Mucosa of descending colon (tissue), 3 donors: ENCODE measurements around the gene PLA2G4C. TPM values are rescaled to one million over a fixed set of nuclear protein-coding genes. Genes with fewer than 3 reads are reported as not detected.

Experiments used
- ATAC-seq: fragments of 200-7000 bp; cut with Tn5 transposase; one replicate; pipeline ENCODE4 v1.9.1; 2020; ENCODE audit warnings: mild to moderate bottlenecking, moderate library complexity
- DNase-seq, 3 donors: peaks; one replicate each; pipeline ENCODE4 v3.0.0-alpha.2; 2020
- H3K36me3 ChIP-seq: fragments of 200-600 bp; one replicate; pipeline ENCODE4 v1.8.0; 2021; ENCODE audit warnings: low read depth, mild to moderate bottlenecking
- H3K4me1 ChIP-seq: fragments of 200-600 bp; one replicate; pipeline ENCODE4 v1.8.0; 2021; ENCODE audit warnings: low read depth, mild to moderate bottlenecking
- H3K4me3 ChIP-seq: fragments of 200-600 bp; one replicate; pipeline ENCODE4 v1.8.0; 2021; ENCODE audit warnings: mild to moderate bottlenecking
- H3K9me3 ChIP-seq: fragments of 200-600 bp; one replicate; pipeline ENCODE4 v1.8.0; 2021; ENCODE audit warnings: mild to moderate bottlenecking
- intact Hi-C, 2 donors: fragments of 100-400 bp; cut with DNase I in 1 of 2; cut with micrococcal nuclease in 1 of 2; formaldehyde crosslinking; loops; one replicate each; pipeline versions ENCODE4 v1.11.0 to v1.11.1; 2022; cut with DNase I, micrococcal nuclease
- total RNA-seq, 3 donors: library from RNA; stranded (reverse); fragmentation: NEBNext Ultra II Directional in 2 of 3; extraction: Animal tissue kit (Norgen Biotek cat#: 25700) in 2 of 3; gene quantifications; one replicate each; pipeline versions ENCODE4 v1.2.1 to v1.2.4, GENCODE V29; 2021 to 2023
- TF ChIP-seq, protein P1 (sequence below): fragments of 200-600 bp; IDR thresholded peaks from one replicate; pipeline ENCODE4 v1.8.0; 2022; ENCODE audit warnings: antibody characterized with exemption, mild to moderate bottlenecking
- donor health status: DM: no; HTN: no; CAD: no; lungs with moderate emphysema.
- donor health status: DM: no; HTN: no; CAD: no.
- donor health status: DM: no; HTN: yes; CAD: no.

PLA2G4C gene
- total RNA-seq, 3 donors from 2014 or later = 5.0 to 13.1 (median 7.8) TPM

DNA sequence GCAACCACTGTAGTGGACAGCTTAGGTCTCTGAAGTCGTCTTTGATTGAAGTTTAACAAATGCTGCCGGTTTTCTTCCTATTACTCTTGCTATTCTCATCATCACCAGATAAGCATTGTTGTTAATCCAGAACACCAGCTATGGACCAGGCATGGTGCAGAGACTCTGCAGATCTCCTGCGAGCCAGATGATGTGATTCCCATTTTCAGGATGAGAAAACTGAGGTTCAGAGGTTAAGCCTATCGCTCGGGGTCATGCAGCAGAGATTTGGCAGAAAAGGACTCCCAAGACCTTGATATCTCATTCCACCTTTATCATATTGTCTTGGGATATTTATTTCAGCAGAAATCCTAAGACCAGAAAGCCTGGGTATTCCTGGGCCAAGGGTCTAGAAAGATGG, 50.2 kb downstream of the PLA2G4C start:
- TF ChIP-seq, protein P1, sequence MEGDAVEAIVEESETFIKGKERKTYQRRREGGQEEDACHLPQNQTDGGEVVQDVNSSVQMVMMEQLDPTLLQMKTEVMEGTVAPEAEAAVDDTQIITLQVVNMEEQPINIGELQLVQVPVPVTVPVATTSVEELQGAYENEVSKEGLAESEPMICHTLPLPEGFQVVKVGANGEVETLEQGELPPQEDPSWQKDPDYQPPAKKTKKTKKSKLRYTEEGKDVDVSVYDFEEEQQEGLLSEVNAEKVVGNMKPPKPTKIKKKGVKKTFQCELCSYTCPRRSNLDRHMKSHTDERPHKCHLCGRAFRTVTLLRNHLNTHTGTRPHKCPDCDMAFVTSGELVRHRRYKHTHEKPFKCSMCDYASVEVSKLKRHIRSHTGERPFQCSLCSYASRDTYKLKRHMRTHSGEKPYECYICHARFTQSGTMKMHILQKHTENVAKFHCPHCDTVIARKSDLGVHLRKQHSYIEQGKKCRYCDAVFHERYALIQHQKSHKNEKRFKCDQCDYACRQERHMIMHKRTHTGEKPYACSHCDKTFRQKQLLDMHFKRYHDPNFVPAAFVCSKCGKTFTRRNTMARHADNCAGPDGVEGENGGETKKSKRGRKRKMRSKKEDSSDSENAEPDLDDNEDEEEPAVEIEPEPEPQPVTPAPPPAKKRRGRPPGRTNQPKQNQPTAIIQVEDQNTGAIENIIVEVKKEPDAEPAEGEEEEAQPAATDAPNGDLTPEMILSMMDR = no peak
- Histone ChIP-seq H3K9me3 (no peaks in the 10 kb centered on the region), H3K4me1 (no peaks in the 10 kb centered on the region), H3K36me3 (no peaks in the 10 kb centered on the region), H3K4me3 (no peak overlapping the region)
- DNase-seq (no peak), ATAC-seq (no peak)
- intact Hi-C loops = no loop called here

DNA sequence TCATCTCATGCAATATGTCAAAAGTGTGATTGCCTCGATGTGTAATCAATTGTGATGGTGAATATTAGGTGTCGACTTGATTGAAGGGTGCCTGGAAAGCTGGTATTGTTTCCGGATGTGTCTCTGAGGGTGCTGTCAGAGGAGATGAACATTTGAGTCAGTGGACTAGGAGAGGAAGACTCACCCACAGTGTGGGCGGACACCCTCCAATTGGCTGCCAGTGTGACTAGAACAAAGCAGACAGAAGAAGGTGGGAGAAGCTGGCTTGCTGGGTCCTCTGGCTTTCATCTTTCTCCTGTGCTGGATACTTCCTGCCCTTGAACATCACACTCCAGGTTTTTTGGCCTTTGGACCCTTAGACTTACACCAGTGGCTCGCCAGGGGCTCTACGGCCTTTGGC, 51.3 kb downstream of the PLA2G4C start:
- no peaks in the 10 kb centered on the region for H3K9me3 ChIP-seq
- H3K36me3 ChIP-seq = no peaks in the 10 kb centered on the region
- no peak for ATAC-seq
- intact Hi-C loops = no loop called here
- TF ChIP-seq, protein P1 = no peak
- no peak for DNase-seq
- no peaks in the 10 kb centered on the region for H3K4me1 ChIP-seq
- no peak overlapping the region for H3K4me3 ChIP-seq

DNA sequence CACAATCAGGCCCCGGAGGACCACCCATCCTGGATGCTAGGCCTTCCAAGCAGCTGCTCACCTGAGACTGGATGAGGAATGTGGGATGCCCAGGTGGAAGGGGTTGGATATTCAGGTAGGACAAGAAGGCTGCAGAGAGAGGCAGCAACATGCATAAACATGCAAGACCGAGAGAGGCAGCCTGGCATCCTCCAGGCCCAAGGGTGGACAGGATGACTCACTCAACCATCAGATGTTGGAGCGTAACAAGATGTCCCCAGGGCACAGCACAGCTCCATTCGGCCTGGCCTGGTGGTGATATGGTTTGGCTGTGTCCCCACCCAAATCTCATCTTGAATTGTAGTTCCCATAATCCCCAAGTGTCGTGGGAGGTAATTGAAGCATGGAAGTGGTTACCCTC, 56.8 kb downstream of the PLA2G4C start:
- no peak for ATAC-seq
- Histone ChIP-seq H3K4me3 (no peak overlapping the region), H3K4me1 (no peaks in the 10 kb centered on the region), H3K9me3 (no peaks in the 10 kb centered on the region), H3K36me3 (no peaks in the 10 kb centered on the region)
- TF ChIP-seq, protein P1 = no peak
- intact Hi-C loops = no loop called here
- no peak for DNase-seq

DNA sequence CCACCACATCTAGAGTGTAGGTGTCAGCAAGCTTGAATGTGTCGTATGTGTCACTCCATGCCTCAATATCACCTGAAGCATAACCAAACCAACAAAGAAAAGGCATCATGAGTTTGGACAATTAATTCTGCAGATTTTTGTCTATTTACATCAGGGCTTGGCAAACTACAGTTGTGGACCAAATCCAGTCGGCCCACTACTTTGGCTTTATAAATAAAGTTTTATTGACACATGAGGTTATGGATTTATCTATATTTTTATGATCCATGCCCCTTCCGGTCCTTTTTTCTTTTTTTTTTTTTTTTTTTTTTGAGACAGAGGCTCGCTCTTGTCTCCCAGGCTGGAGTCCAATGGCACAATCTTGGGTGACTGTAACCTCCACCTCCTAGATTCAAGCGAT, 57.5 kb downstream of the PLA2G4C start:
- ATAC-seq = no peak
- DNase-seq = no peak
- Histone ChIP-seq H3K9me3 (no peaks in the 10 kb centered on the region), H3K36me3 (no peaks in the 10 kb centered on the region), H3K4me1 (no peaks in the 10 kb centered on the region), H3K4me3 (no peak overlapping the region)
- TF ChIP-seq, protein P1 = no peak
- intact Hi-C loops = no loop called here

DNA sequence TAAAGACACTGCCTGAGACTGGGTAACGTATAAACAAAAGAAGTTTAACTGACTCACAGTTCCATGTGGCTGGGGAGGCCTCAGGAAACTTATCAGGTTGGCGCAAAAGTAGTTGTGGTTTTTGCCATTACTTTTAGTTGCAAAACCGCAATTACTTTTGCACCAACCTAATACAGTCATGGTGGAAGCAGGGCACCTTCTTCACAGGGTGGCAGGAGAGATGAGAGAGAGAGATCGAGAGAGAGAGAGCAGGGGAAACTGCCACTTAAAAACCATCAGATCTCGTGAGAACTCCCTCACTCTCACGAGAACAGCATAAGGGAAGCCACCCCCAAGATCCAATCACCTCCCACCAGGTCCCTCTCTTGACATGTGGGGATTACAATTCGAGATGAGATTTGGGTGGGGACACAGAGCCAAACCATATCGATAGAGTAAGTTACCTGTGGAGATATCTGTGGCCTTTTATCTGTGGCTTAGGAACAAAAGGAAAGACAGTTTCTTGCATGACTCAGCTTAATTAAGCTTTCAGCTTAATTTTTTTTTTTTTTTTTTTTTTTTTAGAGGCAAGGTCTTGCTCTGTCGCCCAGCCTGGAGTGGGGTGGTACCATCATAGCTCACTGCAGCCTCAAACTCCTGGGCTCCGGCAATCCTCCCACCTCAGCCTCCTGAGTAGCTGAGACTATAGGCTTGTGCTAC, 59.1 kb downstream of the PLA2G4C start:
- no peak overlapping the region for H3K4me3 ChIP-seq
- ATAC-seq = no peak
- intact Hi-C loops = no loop called here
- no peaks in the 10 kb centered on the region for H3K9me3 ChIP-seq
- no peaks in the 10 kb centered on the region for H3K4me1 ChIP-seq
- TF ChIP-seq, protein P1 = no peak
- no peaks in the 10 kb centered on the region for H3K36me3 ChIP-seq
- DNase-seq = no peak

DNA sequence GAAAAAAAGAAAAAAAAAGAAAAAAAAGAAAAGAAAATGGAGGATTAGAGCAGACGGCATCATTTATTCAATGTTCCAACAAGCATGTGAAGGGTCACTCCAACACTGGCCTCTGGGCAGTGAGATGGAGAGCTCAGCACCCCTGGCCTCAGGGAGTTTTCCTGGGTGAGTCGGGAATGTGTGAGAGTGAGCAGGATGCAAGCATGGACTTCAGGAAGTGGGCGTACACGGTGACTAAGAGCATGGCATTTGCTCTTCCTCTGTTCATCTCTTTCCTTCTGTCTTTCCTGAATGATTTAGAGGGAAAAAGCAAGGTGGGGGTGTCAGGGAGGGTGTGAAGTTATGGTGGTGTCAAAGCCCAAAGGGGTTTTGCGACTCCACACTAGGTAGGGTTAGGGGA, 66.1 kb downstream of the PLA2G4C start:
- no peaks in the 10 kb centered on the region for H3K36me3 ChIP-seq
- DNase-seq (no peak), ATAC-seq (no peak)
- no peaks in the 10 kb centered on the region for H3K9me3 ChIP-seq
- no peak overlapping the region for H3K4me3 ChIP-seq
- TF ChIP-seq, protein P1 = no peak
- intact Hi-C loops = no loop called here
- H3K4me1 ChIP-seq = no peaks in the 10 kb centered on the region
